HG02840 (cell line): ENCODE results near the gene ATP6V0C.

Experiments used
- ATAC-seq: cut with Tn5 transposase; IDR thresholded peaks from one replicate; pipeline ENCODE4 v1.9.1; 2021; ENCODE audit warnings: mild to moderate bottlenecking, moderate library complexity, moderate number of reproducible peaks; ENCODE audit not compliant: unreplicated experiment, low FRiP score

Gene ATP6V0C

DNA sequence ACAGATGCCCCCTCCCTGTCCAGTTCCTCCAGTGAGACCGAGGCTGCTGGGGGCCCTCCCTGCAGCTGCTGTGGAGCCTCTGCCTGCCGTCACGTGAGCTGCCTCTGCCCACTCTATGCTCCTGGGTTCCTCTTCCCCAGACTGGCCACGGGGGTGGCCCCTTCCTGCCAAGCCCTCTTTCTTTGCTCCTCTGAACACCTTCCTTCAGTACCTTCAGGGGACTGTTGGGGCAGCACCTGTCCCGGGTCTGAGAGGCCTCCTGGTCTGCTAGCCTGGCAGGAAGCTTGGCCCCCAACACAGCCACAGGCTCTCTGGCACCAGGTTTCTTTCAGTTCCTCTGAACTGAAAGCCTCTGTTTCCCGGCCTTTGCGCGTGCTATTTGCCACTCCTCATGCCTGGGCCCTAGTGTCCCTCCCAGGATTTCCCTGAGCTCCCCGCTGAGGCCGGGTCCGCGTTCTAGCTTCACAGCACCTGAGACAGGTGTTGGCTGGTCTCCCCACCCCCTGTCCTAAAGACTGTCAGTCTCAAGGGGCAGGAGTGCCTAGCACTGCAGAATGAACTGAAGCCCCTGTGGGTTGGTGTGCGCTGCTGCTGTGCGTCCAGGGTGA is 6.6 kb upstream of the ATP6V0C start:
- no peak for ATAC-seq

DNA sequence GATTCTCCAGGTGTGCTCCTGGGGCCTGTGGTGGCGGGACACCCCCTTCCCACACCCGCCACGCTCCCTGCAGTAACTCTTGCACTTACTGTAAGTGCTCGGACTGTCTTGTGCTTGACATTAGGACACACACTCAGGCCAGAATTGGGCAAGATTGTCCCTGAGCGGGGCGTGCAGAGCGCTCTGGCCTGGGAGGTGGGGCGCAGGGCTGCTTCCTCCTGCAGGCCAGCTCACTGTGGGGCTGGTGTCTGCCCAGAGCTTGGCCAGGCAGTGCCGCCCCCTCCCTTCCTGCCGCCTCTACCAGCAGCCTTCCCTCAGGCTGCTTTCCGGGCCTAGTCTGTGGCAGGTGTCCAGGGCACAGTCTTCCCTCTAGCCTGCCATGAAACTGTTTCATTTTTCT is 6.1 kb upstream of the ATP6V0C start:
- no peak for ATAC-seq

DNA sequence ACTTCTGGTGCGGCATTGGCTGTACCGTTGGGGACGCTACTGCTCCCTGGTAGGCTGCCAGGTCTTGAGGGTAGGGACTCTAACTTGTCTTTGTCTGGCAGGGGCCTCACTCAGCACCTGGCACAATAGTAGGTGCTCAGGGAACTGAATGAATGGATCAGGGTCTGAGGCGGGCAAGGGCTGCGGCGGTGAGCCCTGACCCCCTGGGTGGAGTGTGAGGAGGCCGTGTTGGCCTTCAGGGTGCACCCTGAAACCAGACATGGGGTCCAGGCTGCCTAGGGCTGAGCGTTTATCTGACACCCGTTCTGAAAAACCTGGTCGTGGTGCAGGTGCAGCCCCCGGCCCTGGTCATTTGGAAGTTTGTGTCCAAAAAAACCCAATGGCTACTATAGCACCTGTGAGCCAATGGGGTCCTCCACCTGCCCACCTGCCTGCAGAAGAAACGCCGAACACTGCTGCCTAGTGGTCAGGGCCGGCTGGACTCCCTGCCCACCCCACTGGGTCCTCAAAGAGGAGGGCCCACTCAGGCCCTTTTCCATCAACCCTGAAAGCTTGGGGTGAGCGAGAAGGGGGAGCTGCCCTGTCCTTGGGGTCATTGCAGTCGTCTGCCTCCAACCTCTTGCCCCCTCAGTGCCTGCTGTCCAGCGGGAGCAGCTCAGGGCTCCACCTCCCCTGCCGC is 4.9 kb upstream of the ATP6V0C start:
- no peak for ATAC-seq

DNA sequence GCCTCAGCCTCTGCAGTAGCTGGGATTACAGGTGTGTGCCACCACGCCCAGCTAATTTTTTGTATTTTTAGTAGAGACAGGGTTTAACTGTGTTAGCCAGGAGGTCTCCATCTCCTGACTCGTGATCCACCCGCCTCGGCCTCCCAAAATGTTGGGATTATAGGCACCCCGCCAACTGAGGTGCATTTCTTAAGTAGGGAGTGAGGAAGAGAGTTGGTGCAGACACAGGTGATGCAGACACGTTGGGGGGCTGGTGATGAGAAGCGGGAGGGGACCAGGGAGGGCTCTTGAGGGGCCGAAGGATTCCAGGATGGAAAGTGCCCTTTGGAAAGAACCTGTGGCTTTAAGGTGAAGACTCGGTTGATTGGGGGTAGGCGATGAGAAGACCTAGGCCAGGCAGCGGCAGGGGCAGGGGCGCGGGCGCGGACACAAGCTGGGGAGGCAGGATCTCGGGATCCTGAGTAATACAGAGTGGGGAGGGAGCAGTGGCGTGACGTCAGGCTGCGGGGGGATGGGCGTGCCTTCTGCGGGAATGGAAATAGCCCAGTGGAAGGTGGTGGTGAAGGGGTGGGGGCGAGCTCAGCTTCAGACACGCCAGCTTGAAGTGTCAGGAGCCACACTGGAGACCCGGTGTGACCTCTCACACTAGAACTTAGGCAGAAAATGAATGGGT is 2.5 kb upstream of the ATP6V0C start:
- no peak for ATAC-seq

DNA sequence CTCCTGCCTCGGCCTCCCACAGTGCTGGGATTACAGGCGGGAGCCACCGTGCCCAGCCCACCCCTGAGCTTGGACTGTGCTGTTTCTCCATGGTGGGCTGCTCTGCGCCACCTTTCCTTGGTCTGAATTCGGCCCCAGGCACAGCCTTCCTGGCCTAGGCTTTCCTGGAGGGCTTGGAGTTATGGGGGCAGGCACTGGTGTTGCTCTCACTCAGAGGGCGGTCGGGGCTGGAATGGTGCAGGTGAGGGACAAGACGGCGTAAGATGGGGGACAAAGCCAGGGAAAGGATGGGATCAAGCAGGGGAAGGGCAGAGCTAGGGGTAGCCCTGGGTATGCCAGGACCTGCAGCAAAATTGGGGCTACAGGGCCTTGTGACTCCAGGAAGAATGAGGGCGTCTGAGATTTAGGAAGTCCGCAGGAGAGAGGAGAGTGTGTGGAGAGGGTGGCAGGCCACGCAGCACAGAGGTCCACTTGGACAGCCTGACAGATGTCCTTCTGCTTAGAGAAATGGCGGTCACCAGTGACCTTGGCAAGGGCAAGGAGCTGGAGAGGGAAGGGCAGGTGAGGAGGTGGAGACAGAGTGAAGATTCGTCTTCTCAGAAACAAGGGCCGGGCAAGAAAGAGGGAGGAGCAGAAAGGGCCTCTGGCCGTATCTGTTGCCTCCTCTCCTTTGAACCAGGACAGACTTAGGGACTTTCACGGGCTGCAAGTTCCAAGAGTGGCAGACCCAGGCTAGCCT is 1.6 kb upstream of the ATP6V0C start:
- ATAC-seq, result no peak

DNA sequence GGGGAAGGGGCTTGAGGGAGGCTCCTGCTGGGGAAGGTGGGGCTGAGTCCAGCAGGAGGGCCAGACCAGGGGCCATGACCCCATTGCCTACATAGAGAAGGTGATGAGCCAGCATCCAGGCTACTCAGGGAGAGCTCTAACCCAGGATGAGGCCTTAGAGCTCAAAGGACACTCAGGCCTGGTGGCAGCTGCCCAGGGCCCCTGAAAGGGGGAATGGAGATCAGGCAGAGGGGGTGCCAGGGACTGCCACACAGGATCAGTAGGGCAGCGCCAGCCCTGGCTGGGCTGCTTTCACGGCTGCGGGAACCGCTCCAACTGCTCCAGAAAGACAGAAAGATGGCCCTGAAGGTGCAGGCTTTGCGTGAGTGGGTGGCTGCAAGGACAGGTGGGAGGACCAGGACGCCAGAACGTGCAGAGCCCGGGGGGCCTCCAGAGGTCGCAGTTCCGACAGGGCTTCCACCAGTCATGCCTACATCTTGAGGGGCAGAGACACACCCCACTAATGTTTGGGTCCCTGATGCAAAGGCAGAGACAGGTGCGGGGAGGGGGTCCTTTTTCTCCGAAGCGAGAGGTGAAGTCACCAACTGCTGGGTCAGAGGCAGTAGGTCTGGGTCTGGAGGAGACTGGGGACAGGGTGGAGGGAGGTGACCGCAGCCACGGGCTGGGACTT is 882 bp upstream of the ATP6V0C start:
- no peak for ATAC-seq

DNA sequence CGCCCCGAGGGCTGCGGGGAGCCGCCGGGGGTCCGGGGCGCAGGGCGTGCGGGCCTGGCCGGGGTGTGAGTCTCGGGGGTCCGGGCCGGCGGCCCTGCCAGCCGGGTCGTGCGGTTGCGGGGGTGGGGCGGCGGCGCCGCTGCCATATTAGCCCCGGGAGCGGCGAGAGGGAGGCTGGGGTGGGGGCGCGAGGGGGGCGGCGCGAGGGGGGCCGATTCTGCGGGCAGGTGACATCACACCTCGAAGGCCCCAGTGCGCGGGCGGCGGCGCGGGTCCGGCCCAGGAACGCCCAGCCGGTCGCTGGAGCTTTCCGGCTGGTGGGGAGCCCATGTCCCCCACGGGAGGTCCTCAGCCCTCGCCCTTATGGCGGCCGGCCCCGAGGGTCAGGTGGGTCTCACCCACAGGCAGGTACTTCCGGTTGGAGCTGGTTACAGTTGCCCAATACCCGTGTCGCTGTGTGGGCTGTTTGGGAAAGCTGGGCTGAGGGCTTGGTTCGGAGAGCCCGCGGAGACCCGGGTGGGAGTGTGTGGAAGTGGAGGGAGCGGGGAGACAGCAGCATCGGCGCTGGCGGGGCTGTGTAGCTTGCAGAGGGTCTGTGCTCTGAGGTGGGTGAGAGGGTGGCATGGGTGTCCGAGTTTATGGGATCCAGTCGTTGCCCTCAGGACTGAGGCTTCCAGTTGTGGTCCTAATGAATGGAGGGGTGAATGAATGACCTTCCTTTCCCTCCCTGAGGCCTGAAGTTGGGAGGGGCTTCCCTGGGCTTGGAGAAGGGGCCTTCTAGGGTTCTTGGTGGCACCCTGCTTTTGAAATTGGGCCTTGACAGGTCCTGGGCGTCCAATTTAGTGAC is 804 bp downstream of the ATP6V0C start:
- ATAC-seq, result no peak

DNA sequence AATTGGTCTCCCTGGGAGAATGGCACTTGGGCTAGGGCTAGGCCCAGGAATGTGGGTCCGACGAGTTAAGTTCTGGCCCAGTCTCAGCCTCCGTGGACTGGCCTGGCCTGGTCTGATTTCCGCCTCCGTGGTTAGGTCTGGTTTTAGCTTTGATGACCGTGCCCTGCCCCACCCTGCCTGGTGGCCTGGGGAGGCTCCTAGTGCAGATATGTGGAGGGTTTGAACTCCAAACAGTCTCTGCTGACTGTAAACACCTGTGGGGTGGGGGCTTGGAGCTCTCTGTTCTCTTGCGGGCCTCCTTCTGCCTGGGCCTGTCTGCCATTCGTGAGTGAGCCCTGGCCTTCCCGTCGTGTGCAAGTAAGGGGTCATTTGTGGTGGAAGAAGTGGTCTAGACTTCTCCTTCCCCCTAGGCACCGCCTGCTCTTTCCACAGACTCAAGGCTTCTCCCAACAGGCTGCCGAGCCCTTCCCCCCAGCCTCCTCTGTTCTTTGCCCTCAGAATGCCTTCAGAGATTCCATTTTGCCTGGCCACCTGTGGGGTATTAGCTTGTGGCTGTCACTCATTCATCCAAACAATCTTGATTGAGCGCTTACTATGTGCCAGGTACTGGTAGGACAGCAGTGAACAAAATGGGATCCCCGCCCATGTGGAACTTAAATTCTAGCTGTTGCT is 1.6 kb downstream of the ATP6V0C start:
- ATAC-seq, result no peak

DNA sequence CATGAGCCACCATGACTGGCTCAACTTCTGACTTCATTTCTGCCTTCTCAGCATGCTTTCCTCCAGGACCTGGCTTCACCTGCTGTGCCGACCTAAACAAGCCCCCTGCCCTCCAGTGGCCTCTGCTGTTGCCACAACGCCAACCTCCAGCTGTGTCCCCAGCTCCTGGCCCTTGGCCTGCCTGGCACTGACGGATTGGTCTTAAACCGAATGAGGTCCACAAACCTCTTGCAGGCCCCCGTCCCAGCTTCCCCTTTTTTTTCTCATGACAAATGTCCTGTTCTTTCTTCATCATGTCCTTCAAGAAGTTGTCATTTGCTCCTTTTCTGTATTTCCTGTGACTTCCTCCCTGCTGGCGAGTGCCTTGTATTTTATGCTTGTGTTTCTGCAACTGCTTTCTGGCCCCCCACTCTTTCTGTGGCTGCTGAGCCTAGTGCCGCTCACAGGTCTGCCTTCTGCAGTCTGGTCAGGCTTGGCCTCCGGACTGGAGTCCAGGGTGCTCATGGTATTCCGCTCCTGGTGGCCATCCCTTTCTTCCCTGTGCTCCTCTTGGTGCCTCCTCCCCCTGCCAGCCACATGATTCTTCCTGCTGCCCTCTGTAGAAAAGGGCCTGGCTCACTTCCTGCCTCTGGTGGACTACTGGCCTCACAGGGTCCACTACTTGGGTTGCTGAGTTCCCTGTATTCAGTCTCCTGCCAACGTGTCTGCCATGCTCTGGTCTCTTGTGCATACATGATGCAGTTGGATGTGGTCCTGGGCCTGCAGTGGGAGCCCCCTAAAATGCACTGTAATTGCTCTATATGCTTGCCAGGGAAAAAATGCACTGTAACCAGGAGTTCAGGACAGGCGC is 2.9 kb downstream of the ATP6V0C start:
- no peak for ATAC-seq

DNA sequence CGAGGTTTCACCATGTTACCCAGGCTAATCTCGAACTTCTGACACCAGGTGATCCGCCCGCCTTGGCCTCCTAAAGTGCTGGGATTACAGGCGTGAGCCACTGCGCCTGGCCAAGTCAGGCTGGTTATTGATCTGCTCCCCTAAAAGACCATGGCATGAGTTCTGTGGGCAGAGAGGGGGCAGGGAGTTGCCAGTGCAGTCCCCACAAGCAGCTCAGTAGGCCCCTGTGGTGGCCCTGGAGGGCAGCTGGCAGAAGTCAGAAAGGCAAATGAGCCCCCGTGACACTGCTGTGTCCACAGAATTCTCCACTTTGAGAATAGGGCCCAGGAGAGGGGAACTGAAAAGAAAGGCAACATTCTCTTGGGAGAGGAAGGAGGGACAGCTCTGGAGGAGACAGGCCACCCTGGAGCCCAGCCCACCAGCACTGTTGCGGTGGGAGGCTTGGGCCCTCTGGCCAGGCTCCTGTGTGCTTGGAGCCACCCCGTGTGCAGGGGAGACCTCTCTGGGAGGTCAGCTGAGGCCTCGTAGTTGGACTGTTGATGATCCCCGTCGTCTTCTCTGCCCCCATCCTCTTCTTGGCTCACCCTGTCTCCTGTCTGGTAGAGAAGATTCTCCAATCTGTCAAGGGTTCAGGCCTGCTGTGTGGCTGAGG is 4.3 kb downstream of the ATP6V0C start:
- no peak for ATAC-seq

DNA sequence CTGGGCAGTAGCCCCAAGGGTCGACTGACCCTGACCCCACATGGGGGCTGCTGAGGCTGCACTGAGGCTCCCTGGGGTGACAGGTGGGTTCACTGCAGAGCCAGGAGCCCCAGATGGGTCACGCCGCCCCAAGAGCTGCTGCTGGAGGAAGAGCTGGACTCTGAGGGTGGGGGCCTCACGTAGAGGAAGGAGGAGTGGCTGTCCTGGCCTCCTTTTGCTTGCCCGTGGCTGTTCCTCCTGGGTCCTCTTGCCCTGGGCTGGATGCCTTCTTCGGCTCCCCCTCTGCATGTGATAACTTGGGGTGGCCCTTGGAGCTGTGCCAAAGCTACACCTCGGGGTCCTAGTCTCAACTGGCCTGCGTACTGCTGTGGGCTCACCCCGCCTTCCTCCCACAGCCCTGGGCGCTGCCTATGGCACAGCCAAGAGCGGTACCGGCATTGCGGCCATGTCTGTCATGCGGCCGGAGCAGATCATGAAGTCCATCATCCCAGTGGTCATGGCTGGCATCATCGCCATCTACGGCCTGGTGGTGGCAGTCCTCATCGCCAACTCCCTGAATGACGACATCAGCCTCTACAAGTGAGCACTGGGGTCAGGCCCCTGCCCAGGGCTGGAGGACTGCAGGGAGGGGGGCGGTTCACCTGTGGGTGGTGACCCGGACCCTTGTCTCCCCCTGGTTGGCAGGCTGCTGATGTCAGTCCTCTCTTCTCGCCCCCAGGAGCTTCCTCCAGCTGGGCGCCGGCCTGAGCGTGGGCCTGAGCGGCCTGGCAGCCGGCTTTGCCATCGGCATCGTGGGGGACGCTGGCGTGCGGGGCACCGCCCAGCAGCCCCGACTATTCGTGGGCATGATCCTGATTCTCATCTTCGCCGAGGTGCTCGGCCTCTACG is 5.3 kb downstream of the ATP6V0C start:
- no peak for ATAC-seq

DNA sequence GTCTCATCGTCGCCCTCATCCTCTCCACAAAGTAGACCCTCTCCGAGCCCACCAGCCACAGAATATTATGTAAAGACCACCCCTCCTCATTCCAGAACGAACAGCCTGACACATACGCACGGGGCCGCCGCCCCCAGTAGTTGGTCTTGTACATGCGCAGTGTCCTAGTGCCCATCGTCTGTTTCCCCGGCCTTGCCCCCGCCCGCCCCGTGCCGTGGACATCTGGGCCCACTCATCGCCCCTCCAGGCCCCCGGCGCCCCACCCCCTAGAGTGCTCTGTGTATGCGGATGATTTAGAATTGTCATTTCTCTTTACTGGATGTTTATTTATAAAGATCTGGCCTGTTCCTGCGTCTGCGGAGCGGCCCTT is 5.9 kb downstream of the ATP6V0C start:
- ATAC-seq, result no peak

DNA sequence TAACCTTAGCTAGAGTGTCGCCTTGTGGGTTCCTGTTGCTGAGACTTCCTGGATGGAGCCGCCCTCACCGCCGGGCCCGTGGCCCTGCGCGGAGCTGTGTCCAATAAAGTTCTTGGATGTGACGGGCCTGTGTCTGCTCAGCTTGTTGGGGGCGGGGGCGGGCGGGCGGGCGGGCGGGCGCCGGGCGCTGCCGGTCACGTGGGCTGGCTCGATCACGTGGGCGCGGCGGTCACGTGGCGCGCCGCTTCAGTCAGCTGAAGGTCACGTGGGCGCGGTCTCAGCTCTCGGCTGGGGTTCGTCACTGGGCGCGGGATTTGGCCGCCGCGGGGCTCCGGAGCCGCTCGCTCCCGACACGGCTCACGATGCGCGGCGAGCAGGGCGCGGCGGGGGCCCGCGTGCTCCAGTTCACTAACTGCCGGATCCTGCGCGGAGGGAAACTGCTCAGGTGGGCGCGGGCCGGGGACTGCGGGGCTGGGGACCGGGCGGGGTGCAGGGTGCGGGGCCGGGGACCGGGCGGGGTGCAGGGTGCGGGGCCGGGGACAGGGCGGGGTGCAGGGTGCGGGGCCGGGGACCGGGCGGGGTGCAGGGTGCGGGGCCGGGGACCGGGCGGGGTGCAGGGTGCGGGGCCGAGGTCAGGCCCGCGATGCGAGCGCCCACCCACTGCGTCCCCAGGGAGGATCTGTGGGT is 6.5 kb downstream of the ATP6V0C start, which contains the start of gene AMDHD2:
Gene AMDHD2, plus strand, starts transcription at position 275 of the 687 bp plus-strand sequence. Its CDS starts 88 bp downstream, at position 363.
- ATAC-seq, result peak; percentile 52

DNA sequence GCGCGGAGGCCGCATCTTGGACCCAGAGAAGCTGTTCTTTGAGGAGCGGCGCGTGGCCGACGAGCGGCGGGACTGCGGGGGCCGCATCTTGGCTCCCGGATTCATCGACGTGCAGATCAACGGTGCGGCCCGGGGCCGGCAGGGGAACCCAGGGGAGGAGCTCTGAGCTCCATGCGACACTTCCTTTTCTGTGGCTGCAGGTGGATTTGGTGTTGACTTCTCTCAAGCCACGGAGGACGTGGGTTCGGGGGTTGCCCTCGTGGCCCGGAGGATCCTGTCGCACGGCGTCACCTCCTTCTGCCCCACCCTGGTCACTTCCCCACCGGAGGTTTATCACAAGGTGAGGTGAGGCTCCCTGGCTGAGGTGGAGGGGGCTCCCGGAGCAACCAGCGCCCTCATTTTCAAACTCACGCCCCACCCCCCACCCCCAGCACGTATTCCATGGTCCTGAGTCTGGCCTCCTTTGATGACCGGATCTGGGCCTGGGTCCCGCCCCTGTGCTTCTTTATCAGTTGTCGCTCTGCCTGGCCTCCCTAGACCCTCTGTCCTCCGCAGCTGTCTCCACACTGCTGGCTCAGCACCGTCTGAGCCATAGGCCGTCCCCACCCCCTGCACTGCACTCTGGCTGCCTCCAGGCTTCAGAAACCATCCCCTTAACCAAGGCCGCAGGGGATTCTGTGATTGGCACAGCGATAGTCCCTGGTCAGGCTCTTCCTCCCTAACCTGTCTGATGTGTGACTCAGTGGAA is 7.2 kb downstream of the ATP6V0C start:
- ATAC-seq, result peak; percentile 18

DNA sequence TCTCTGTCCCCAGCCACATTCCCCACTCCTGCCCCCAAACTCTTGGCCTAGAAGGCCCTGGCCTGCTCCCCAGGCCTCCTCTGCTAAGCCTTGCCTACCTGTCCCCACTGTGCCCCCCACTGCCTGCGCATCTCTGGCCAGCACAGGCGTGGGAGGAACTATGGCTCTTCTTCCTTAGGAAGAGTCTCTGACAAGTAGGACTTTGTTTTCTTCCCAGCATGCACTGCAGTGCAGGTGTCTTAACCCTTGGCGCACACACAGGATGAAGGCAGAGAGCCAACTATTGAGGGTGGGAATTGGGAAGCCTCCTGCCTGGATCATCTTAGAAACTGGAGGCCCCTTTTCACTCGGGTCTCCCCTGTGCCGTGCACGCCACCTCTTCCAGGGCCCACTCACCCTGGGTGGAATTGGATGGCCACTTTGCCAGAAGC is 10.1 kb downstream of the ATP6V0C start:
- no peak for ATAC-seq
